Kidney (tissue), 14 donors: ENCODE data around the gene EIF4B. TPM values are rescaled to one million over a fixed set of nuclear protein-coding genes. Genes with fewer than 3 reads are reported as not detected.

Source experiments
- DNase-seq, 5 donors: peaks; one replicate each; pipeline ENCODE4 v3.0.0-alpha.2; 2013 to 2020
- FAIRE-seq: peaks from 2 replicates; lab custom pipeline; 2012; peaks lifted over from hg19 to GRCh38; lab: Jason Lieb, UNC
- H3K27ac ChIP-seq, 2 donors: one replicate each; pipeline ENCODE4 v1.7.0; 2013; ENCODE audit warnings: low read depth in 2 of 2, low read length in 2 of 2, inconsistent platforms in 1 of 2
- H3K27me3 ChIP-seq: one replicate; pipeline ENCODE4 v1.7.1; 2013; ENCODE audit warnings: low read length, inconsistent platforms; ENCODE audit not compliant: control insufficient read depth, insufficient read depth
- H3K36me3 ChIP-seq, 3 donors: one replicate each; pipeline versions ENCODE4 v1.7.0 to v1.7.1; 2013; ENCODE audit warnings: low read length in 3 of 3, control low read depth in 1 of 3, inconsistent platforms in 1 of 3; ENCODE audit not compliant: insufficient read depth in 3 of 3, control insufficient read depth in 2 of 3
- H3K4me1 ChIP-seq, 3 donors: one replicate each; pipeline versions ENCODE4 v1.7.0 to v1.7.1; 2013; ENCODE audit warnings: low read length in 3 of 3, inconsistent platforms in 1 of 3, low read depth in 1 of 3; ENCODE audit not compliant: control insufficient read depth in 2 of 3, insufficient read depth in 2 of 3
- H3K4me3 ChIP-seq, 3 donors: one replicate each; pipeline versions ENCODE4 v1.7.0 to v1.8.1; 2013; ENCODE audit warnings: low read length in 3 of 3, control low read depth in 1 of 3, inconsistent platforms in 1 of 3
- H3K9ac ChIP-seq, 3 donors: one replicate each; pipeline versions ENCODE4 v1.7.0 to v1.7.1; 2013; ENCODE audit warnings: low read length in 3 of 3, control low read depth in 1 of 3, inconsistent platforms in 1 of 3
- H3K9me3 ChIP-seq, 3 donors: one replicate each; pipeline versions ENCODE4 v1.7.0 to v1.7.1; 2013; ENCODE audit warnings: low read length in 3 of 3, control low read depth in 1 of 3, inconsistent platforms in 1 of 3; ENCODE audit not compliant: control insufficient read depth in 2 of 3, insufficient read depth in 1 of 3
- intact Hi-C: fragments of 100-400 bp; cut with DNase I; formaldehyde crosslinking; loops from one replicate; pipeline ENCODE4 v1.11.1; 2022
- polyA plus RNA-seq: library from polyadenylated mRNA; stranded (reverse); fragments of 350-450 nt; fragmentation: Illumina TruSeq; extraction: RNeasy Lipid Tissue Mini Kit (QIAGEN cat#74804); gene quantifications from one replicate; pipeline ENCODE4 v1.2.3, GENCODE V29; 2014; ENCODE audit warnings: low read depth, low replicate concordance; ENCODE audit not compliant: insufficient read depth
- total RNA-seq: library from RNA; stranded (reverse); fragmentation: NEBNext Ultra II Directional; extraction: Animal tissue kit (Norgen Biotek cat#: 25700); gene quantifications from one replicate; pipeline ENCODE4 v1.2.1, GENCODE V29; 2021
- TF ChIP-seq, protein P1 (sequence below): IDR thresholded peaks from 3 replicates; pipeline ENCODE4 v1.5.1; 2012; ENCODE audit warnings: mild to moderate bottlenecking, moderate library complexity, borderline replicate concordance; ENCODE audit not compliant: insufficient read depth; ENCODE audit errors: extremely low read depth
- donor health status: control.
- donor health status: control.
- donor health status: control.
- donor health status: control.
- donor health status: control.
- donor health status: DM: yes; HTN: yes; CAD: no.
- donor health status: Normal renal cell carcinoma (clear cell type).

EIF4B gene
- total and polyA plus RNA-seq, 2 donors from 2014 or later = 114 to 417 TPM

DNA sequence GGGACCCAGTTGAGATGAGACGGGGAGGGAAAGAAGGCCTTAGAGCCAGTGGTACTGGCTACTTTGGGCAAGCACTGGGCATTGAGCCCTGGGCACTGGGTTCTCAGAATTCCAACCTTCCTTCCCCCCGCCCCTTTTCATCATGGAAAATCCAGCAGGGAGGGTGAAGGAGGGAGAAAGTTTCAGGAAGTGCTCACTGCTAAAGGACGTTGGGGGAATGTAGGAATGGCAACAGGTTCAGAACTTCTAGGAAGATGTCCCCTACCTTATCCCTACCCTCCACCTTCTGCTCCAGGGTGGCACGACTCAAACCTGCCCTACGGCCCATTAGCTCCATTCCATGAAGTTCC lies 39.4 kb downstream of the EIF4B start:
- Histone ChIP-seq H3K36me3 (peaks cover 0 to 2% (median 0%) of the 10 kb centered on the region in 3 donors), H3K9ac (peak overlapping the region in 2 of 3 donors; percentile 98 to 100), H3K9me3 (no peaks in the 10 kb centered on the region), H3K4me1 (peaks cover 7 to 51% (median 42%) of the 10 kb centered on the region in 3 donors), H3K4me3 (peak overlapping the region; percentile 24 to 98 (median 96)), H3K27ac (peak overlapping the region; percentile 97 to 99), H3K27me3 (no peaks in the 10 kb centered on the region)
- intact Hi-C loops = no loop called here
- TF ChIP-seq, protein P1, sequence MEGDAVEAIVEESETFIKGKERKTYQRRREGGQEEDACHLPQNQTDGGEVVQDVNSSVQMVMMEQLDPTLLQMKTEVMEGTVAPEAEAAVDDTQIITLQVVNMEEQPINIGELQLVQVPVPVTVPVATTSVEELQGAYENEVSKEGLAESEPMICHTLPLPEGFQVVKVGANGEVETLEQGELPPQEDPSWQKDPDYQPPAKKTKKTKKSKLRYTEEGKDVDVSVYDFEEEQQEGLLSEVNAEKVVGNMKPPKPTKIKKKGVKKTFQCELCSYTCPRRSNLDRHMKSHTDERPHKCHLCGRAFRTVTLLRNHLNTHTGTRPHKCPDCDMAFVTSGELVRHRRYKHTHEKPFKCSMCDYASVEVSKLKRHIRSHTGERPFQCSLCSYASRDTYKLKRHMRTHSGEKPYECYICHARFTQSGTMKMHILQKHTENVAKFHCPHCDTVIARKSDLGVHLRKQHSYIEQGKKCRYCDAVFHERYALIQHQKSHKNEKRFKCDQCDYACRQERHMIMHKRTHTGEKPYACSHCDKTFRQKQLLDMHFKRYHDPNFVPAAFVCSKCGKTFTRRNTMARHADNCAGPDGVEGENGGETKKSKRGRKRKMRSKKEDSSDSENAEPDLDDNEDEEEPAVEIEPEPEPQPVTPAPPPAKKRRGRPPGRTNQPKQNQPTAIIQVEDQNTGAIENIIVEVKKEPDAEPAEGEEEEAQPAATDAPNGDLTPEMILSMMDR = no peak
- DNase-seq (no peak), FAIRE-seq (no peak)

DNA sequence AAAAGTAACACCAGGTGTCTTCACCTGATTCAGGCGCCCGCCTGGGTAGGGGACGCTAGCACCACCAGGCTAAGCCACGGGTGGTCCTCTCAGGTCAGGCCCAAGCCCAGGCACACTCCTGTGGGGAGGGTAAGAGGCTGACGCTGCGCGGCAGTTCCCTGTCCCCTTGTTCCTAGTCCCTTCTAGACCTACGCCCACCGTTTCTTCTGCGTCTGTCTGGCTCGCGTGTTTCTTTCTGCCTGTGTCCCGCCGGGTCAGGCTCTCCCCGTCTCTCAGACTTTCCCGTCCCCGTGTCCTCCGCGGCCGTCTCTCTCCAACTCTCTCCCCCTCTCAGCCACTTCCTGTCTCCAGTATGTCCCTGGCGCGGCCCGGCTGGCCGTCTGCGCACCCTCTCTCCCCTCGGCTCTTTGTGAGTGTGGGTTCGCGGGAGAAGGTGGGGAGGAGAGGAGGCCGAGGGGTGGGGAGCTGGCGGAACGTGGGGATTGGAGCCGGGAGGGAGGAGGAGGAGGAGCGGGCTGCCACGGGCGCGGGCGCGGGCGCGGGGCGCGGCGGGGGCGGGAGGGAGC lies 40.5 kb downstream of the EIF4B start:
- H3K4me3 ChIP-seq = peak overlapping the region; percentile 84 to 98 (median 96)
- DNase-seq (peak; percentile 86 to 97 (median 92)), FAIRE-seq (no peak)
- H3K9ac ChIP-seq = peak overlapping the region; percentile 80 to 100 (median 98)
- H3K36me3 ChIP-seq = peaks cover under 1 to 2% (median under 1%) of the 10 kb centered on the region in 3 donors
- H3K27me3 ChIP-seq = no peaks in the 10 kb centered on the region
- intact Hi-C loops = no loop called here
- TF ChIP-seq, protein P1 = no peak
- H3K27ac ChIP-seq = peak overlapping the region; percentile 97 to 99
- peaks cover 12 to 61% (median 52%) of the 10 kb centered on the region in 3 donors for H3K4me1 ChIP-seq
- no peaks in the 10 kb centered on the region for H3K9me3 ChIP-seq

DNA sequence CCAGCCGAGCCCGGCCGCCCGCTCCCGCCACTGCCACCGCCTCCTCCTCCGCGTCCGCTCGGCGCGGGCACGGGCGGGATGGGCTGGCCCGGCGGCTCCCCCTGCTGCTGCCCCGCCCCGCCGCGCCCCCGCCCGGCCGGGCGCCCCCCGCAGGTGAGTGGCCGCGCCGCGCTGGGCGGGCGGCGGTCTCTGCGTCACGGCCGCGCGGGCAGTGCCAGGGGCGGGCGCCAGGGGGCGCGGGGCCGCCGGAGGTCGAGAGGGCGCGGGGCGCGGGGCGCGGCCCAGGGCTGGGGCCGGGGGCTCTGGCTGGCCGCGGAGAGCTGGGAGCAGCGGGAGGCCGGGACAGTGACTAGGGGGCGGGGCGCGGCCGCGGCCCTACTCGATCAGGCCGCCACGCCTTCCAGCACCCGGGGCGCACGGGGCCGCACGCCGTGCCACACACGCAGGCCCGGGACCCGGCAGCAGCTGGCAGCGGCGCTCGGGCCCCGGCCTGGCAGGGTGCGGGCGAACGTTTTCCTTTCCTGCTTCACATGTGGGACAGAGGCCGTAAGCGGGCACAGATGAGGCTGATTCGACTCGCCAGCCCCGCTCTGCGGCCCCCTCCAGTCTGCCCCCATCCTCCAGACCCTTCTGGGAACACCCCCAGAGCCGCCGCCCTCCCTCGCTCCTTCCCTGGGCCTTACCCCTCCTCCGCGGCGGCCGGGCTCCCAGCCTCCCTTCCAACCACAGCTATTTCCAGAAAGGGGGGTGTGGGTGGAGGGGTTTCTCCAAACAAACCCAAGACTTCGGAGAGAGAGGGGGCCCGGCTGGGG lies 41.2 kb downstream of the EIF4B start:
- Histone ChIP-seq H3K9me3 (no peaks in the 10 kb centered on the region), H3K9ac (peak overlapping the region in 2 of 3 donors; percentile 34 to 97), H3K36me3 (peaks cover 2 to 7% (median 3%) of the 10 kb centered on the region in 3 donors), H3K4me3 (peak overlapping the region in 2 of 3 donors; percentile 45 to 84), H3K27ac (peak overlapping the region; percentile 99), H3K27me3 (no peaks in the 10 kb centered on the region), H3K4me1 (peaks cover 16 to 68% (median 59%) of the 10 kb centered on the region in 3 donors)
- intact Hi-C loops = no loop called here
- FAIRE-seq (no peak), DNase-seq (peak; percentile 89 to 97 (median 93))
- TF ChIP-seq, protein P1 = peak; percentile 45
